GM19468 (cell line): ENCODE results near the gene RTEL1.
"Not testable (repeated sequence)": the region's sequence is repeated elsewhere in the genome, so short reads cannot be mapped to it uniquely, and the experiment has no call there.

Experiments
- ATAC-seq: cut with Tn5 transposase; IDR thresholded peaks from one replicate; pipeline ENCODE4 v1.9.1; 2021; ENCODE audit warnings: mild to moderate bottlenecking, moderate library complexity, moderate number of reproducible peaks; ENCODE audit not compliant: unreplicated experiment; ENCODE audit errors: extremely low read depth

The RTEL1 gene

GRCh38 chr20:63664143-63664851 is 6.2 kb downstream of the RTEL1 start:
- no peak for ATAC-seq

DNA sequence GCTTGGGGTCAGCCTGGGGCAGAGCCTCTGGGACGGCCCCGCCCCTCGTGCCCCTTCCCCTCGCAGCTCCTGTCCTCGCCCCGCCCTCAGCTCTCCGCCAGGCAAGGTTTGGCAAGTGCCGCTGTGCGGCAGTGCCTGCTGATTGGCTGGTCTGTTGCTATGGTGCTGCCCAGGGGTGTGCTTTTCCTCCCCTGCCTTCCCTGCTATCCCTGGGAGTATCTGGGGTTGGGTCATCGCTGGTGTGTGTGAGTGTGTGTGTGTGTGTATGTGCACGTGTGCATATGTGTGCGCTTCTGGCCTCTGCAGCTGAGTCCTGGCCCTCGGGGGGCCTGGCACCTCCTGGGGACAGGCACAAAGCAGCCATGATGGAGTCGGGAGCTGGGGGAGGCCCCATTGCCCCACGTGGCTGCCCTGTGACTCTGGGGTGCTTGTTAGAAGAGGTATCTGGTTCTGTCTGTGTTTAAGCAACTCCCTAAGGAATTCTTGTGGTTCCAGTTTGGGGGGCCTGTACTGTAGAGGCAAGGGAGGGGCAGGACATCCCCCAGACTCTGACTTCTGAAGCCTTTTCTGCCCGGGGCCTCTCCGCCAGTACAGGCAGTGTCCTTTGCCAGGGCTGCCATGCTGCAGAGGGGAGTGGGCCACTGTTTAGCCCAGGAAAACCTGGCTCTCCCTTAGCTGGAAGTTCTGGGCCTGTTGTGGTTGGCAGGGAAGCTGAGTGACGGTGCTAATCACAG is 6.9 kb downstream of the RTEL1 start:
- no peak for ATAC-seq

GRCh38 chr20:63665708-63666107 is 7.6 kb downstream of the RTEL1 start:
- ATAC-seq, result no peak

GRCh38 chr20:63667858-63668257 is 9.7 kb downstream of the RTEL1 start:
- no peak for ATAC-seq

DNA sequence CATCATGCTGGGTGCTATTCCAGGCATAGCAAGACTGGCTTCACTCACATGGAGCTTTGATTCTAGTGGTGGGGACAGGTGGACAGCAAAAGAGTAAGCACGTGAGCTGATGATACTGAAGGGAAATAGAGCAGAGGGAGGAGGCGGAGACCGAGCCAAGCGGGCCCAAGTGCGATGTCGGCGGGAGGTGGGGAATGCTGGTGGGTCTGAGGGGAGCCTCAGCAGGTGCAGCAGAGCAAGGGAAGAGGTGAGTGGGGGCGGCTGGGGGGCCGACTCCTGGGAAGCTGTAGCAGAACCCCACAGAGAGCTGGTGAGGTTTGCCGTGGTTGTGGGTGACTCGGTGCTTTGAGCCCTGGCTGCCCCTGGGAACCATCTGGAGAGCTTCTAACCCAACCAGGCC is 10.2 kb downstream of the RTEL1 start:
- no peak for ATAC-seq

DNA sequence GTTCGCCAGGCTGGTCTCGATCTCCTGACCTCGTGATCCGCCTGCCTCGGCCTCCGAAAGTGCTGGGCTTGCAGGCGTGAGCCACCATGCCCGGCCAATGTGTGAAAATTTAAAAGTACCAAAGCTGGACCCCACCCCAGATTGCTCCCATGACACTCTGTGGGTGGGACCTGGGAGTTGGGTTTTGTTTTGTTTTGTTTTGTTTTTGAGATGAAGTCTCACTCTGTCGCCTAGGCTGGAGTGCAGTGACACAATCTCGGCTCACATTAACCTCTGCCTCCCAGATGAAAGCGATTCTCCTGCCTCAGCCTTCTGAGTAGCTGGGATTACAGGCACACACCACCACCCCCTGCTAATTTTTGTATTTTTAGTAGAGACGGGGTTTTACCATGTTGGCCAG is 13.6 kb downstream of the RTEL1 start:
- not testable (repeated sequence) for ATAC-seq

GRCh38 chr20:63672666-63673065 is 14.6 kb downstream of the RTEL1 start:
- ATAC-seq, result no peak

DNA sequence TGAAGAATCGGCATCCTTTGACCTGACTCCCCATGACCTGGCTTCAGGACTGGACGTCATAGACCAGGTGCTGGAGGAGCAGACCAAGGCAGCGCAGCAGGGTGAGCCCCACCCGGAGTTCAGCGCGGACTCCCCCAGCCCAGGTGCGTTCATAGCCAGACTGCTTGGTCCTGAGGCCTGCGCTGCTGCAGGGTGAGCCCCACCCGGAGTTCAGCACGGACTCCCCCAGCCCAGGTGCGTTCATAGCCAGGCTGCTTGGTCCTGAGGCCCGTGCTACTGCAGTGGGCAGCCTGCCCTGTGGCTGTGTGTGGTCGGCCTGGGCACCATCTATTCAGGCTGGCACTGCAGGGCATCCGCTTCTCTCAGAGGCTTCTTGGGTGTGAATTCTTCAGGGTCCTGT is 15.8 kb downstream of the RTEL1 start:
- ATAC-seq, result no peak

DNA sequence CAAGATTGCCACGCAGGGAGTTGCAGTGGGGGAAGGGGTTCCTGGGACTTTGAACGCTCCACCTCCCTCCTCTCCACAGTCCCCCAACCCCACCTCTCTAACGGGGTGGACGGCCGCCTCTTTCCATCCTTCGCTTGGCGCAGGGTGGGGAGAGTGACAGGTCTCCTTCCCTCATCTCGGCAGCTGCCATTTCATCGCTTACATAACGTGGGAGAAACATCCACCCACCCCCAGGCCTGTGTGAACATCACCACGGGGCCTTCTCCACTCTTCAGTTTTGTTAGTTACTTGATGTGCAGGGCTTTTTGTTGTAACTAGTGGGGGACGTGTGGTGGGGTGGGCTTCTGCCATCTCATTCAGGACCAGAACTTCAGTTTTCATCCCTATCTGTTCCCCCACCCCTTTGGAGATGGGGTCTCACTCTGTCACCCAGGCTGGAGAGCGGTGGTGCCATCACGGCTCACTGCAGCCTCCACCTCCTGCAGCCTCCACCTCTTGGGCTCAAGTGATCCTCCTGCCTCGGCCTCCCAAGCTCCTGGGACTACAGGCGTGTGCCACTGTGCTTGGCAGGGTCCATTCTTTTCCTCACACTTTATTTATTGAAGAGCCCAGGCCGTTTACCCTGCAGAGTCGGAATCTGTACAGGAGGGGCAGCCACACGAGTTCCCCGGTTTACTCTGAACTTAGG is 17.7 kb downstream of the RTEL1 start:
- no peak for ATAC-seq

- no peak for ATAC-seq
These were observed 20.0 kb downstream of the RTEL1 start for GRCh38 chr20:63678071-63678470.

GRCh38 chr20:63678667-63679465 is 20.8 kb downstream of the RTEL1 start:
- no peak for ATAC-seq

GRCh38 chr20:63679799-63680305 is 21.7 kb downstream of the RTEL1 start:
- ATAC-seq, result no peak

GRCh38 chr20:63680427-63680826 is 22.3 kb downstream of the RTEL1 start:
- ATAC-seq, result no peak

GRCh38 chr20:63680857-63681608 is 22.9 kb downstream of the RTEL1 start:
- ATAC-seq, result no peak

- ATAC-seq, result no peak
These were observed 23.6 kb downstream of the RTEL1 start for GRCh38 chr20:63681609-63682142.

DNA sequence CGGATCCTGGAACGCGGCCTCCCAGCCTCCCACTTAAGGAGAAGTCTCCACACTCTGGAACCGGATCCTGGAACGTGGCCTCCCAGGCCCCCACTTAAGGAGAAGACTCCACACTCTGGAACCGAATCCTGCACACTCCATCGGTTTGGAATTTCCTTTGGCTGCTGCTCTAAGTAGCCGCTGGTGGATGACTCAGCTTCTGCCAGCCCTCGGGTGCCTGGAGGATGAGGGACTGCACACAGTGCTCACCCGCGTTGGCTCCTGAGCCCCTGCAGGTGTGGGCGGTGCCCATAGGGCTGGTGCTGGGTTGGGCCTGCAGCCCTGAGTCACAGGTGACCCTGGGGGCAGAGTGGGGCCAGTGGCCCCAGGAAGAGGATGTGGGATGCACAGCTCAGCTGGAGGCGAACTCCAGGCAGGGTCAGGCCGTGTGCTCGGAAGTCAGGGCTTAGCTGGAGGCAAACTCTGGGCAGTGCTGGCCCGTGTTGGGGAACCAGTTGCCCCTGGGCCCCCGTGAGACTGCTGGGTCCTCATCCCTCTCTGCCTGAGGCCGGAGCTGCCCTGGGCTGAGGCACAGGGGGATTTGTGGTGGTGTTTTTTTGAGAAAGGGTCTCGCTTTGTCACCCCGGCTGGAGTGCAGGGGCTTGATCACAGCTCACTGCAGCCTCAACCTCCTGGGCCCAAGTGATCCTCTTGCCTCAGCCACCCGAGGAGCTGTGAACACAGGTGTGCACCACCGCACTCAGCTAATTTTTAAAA is 24.4 kb downstream of the RTEL1 start:
- no peak for ATAC-seq

- no peak for ATAC-seq
These were observed 27.3 kb downstream of the RTEL1 start for GRCh38 chr20:63685269-63686026.

GRCh38 chr20:63686094-63686491 is 28.0 kb downstream of the RTEL1 start:
- ATAC-seq, result no peak
